GM12801 (cell line): Measurements from ENCODE around the gene RPS6KA2.

Source experiments
- TF ChIP-seq, protein P1 (sequence below): IDR thresholded peaks from one replicate; pipeline ENCODE4 v1.5.1; 2011; ENCODE audit warnings: control low read depth; ENCODE audit not compliant: insufficient read length; ENCODE audit errors: extremely low read depth

RPS6KA2 gene

GRCh38 chr6:166469426-166469961, 157.6 kb downstream of the RPS6KA2 start:
- TF ChIP-seq, protein P1, sequence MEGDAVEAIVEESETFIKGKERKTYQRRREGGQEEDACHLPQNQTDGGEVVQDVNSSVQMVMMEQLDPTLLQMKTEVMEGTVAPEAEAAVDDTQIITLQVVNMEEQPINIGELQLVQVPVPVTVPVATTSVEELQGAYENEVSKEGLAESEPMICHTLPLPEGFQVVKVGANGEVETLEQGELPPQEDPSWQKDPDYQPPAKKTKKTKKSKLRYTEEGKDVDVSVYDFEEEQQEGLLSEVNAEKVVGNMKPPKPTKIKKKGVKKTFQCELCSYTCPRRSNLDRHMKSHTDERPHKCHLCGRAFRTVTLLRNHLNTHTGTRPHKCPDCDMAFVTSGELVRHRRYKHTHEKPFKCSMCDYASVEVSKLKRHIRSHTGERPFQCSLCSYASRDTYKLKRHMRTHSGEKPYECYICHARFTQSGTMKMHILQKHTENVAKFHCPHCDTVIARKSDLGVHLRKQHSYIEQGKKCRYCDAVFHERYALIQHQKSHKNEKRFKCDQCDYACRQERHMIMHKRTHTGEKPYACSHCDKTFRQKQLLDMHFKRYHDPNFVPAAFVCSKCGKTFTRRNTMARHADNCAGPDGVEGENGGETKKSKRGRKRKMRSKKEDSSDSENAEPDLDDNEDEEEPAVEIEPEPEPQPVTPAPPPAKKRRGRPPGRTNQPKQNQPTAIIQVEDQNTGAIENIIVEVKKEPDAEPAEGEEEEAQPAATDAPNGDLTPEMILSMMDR: no peak

- TF ChIP-seq, protein P1: no peak
Observed at GRCh38 chr6:166467436-166468000, 159.5 kb downstream of the RPS6KA2 start.

DNA sequence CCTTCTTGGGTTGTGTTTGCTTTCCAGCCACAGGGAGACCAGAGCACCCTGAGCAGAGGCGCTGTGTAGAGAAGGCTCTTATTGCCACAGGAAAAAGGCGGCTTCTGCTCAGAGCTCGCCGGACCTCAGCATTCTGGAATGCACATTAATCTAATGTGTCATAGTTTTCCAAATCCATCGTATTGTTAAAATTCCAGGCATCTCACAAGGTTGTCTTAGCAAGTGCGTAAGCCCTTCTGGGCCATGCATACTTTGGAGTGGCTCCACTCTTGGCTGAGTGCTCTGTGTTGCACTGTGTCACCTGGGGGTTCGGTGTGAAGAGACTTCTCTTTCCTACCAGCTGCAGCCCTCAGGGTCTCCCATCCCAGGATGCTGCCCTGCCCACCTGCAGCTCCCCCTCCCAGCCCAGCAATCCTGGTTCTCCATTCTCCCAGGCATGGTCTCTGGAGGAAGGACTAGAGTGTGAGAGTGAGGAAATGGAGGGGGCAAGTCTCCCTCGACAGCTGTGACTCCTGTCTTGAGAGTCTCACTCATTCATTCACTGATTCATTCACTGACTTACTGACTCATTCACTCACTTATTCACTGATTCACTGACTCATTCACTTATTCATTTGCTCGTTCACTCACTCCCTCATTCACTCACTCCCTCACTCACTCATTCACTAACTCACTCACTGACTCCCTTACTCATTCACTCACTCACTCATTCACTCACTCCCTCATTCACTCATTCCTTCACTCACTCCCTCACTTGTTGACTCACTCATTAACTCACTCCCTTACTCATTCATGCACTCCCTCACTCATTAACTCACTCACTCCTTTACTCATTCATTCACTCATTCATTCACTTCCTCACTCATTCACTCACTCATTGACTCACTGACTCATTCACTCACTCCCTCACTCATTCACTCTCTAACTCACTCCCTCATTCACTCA, 160.6 kb downstream of the RPS6KA2 start:
- TF ChIP-seq, protein P1: no peak

GRCh38 chr6:166465671-166466087, 161.4 kb downstream of the RPS6KA2 start:
- TF ChIP-seq, protein P1: no peak

- TF ChIP-seq, protein P1: no peak
Observed at GRCh38 chr6:166465003-166465399, 162.1 kb downstream of the RPS6KA2 start.

- TF ChIP-seq, protein P1: no peak
Observed at GRCh38 chr6:166464068-166465002, 162.7 kb downstream of the RPS6KA2 start.
